ENCODE data around the gene SLC36A3.

- TF ChIP-seq, protein P1, sequence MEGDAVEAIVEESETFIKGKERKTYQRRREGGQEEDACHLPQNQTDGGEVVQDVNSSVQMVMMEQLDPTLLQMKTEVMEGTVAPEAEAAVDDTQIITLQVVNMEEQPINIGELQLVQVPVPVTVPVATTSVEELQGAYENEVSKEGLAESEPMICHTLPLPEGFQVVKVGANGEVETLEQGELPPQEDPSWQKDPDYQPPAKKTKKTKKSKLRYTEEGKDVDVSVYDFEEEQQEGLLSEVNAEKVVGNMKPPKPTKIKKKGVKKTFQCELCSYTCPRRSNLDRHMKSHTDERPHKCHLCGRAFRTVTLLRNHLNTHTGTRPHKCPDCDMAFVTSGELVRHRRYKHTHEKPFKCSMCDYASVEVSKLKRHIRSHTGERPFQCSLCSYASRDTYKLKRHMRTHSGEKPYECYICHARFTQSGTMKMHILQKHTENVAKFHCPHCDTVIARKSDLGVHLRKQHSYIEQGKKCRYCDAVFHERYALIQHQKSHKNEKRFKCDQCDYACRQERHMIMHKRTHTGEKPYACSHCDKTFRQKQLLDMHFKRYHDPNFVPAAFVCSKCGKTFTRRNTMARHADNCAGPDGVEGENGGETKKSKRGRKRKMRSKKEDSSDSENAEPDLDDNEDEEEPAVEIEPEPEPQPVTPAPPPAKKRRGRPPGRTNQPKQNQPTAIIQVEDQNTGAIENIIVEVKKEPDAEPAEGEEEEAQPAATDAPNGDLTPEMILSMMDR (IDR thresholded peaks at IDR 0.05; ENCODE audit: low read depth, low read length, poor library complexity, severe bottlenecking) = no peak
- TF ChIP-seq EZH2phosphoT487 (IDR thresholded peaks at IDR 0.05; ENCODE audit: borderline replicate concordance, low read length) = no peak
Observed at GRCh38 chr5:151267491-151268260, 35.9 kb downstream of the SLC36A3 start.
